Measurements from ENCODE around the gene OCLN. TPM values are rescaled to one million over a fixed set of nuclear protein-coding genes. Genes with fewer than 3 reads are reported as not detected.

OCLN gene
- total RNA-seq, 4 donors from 2014 or later: 74.9 to 112 (median 92.4) TPM

DNA sequence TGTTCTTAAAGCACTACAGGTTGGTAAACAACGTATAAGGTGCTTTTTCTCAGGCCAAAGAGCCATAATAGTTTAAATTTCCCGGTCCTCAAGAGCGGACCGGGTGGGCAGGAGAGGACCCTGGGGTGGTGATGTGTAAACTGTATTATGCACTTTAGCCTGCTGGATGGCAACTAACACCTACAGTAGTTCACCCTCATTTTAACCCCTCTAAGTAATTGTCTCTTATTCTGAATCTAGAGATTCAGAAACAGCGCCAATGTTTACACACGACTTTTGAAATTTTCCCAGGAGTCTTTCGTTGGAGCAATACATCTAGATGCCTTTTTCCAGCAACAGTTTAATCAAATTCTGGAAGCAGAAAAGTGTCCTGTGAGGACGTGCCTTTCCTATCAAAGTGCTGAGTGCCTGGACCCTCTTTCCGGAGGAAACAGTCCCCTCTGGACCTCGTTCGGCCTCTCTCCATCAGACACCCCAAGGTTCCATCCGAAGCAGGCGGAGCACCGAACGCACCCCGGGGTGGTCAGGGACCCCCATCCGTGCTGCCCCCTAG, 676 bp upstream of the OCLN start:
- TF ChIP-seq POLR2AphosphoS5 (IDR thresholded peaks at IDR 0.05) (no peak), POLR2A (IDR thresholded peaks at IDR 0.05) (no peak), EP300 (IDR thresholded peaks at IDR 0.05; ENCODE audit: low read depth) (no peak)
- TF ChIP-seq, protein P1, sequence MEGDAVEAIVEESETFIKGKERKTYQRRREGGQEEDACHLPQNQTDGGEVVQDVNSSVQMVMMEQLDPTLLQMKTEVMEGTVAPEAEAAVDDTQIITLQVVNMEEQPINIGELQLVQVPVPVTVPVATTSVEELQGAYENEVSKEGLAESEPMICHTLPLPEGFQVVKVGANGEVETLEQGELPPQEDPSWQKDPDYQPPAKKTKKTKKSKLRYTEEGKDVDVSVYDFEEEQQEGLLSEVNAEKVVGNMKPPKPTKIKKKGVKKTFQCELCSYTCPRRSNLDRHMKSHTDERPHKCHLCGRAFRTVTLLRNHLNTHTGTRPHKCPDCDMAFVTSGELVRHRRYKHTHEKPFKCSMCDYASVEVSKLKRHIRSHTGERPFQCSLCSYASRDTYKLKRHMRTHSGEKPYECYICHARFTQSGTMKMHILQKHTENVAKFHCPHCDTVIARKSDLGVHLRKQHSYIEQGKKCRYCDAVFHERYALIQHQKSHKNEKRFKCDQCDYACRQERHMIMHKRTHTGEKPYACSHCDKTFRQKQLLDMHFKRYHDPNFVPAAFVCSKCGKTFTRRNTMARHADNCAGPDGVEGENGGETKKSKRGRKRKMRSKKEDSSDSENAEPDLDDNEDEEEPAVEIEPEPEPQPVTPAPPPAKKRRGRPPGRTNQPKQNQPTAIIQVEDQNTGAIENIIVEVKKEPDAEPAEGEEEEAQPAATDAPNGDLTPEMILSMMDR (IDR thresholded peaks at IDR 0.05): no peak
- intact Hi-C loops (cut with DNase I; ENCODE audit: low total_unique reads): no loop called here
- no peaks in the 10 kb centered on the region for H3K9me3 ChIP-seq
- peaks cover 0 to 40% (median 11%) of the 10 kb centered on the region in 4 donors for H3K4me1 ChIP-seq
- peak overlapping the region; percentile 60 to 66 (median 65) for H3K4me3 ChIP-seq
- H3K27me3 ChIP-seq: peaks cover 40% of the 10 kb centered on the region
- WGBS, 2 donors (ENCODE audit: low coverage in 1 of 2): 12 to 40% methylated on average over 4 to 17 of the region's 17 CpGs
- no peak for DNase-seq
- H3K27ac ChIP-seq: peak overlapping the region; percentile 86 to 92 (median 88)
- H3K36me3 ChIP-seq: no peaks in the 10 kb centered on the region
- in situ Hi-C loops (cut with MboI; ENCODE audit: low pct_ligation_motif_present in 1 of 4, low pct_unique_long_range_greater_than_20kb in 1 of 4, low sequenced_read_pairs in 3 of 4): no loop called here

DNA sequence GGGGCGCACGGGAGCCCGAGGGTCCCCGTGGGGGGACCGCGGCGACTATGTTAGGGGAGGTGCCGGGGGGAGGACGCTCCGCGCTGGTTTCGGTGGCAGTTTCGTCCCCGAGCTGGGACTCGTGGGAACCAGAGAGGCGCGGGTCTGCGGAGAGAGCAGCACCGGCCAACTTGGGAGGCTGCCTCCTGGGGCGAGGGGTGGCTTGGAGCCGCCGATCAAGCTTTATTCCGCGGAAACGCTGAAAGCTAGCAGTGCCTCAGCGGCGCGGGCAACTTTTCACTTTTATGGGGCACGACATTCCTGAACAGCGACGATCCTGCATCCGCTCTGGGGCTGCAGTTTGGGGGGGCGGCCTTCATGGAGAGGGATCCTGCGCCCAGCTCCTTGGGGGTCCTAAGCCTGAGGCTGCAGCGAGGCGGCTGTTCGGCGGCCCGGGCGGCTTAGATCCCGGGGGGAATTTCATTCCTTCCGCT, 369 bp downstream of the OCLN start:
- H3K27me3 ChIP-seq: peaks cover 40% of the 10 kb centered on the region
- H3K9me3 ChIP-seq: no peaks in the 10 kb centered on the region
- 0% methylated on average over 33 of the region's 42 CpGs; no CpG with 5 or more reads in 1 of the 2 donors for WGBS, 2 donors (ENCODE audit: low coverage in 1 of 2)
- H3K4me3 ChIP-seq: peak overlapping the region; percentile 60 to 66 (median 65)
- intact Hi-C loops (cut with DNase I; ENCODE audit: low total_unique reads) (no loop called here), in situ Hi-C loops (cut with MboI; ENCODE audit: low pct_ligation_motif_present in 1 of 4, low pct_unique_long_range_greater_than_20kb in 1 of 4, low sequenced_read_pairs in 3 of 4) (no loop called here)
- H3K27ac ChIP-seq: peak overlapping the region; percentile 86 to 92 (median 88)
- peaks cover 0 to 40% (median 11%) of the 10 kb centered on the region in 4 donors for H3K4me1 ChIP-seq
- H3K36me3 ChIP-seq: no peaks in the 10 kb centered on the region
- TF ChIP-seq POLR2A (IDR thresholded peaks at IDR 0.05) (peak; percentile 59), EP300 (IDR thresholded peaks at IDR 0.05; ENCODE audit: low read depth) (no peak)
- no peak for DNase-seq

DNA sequence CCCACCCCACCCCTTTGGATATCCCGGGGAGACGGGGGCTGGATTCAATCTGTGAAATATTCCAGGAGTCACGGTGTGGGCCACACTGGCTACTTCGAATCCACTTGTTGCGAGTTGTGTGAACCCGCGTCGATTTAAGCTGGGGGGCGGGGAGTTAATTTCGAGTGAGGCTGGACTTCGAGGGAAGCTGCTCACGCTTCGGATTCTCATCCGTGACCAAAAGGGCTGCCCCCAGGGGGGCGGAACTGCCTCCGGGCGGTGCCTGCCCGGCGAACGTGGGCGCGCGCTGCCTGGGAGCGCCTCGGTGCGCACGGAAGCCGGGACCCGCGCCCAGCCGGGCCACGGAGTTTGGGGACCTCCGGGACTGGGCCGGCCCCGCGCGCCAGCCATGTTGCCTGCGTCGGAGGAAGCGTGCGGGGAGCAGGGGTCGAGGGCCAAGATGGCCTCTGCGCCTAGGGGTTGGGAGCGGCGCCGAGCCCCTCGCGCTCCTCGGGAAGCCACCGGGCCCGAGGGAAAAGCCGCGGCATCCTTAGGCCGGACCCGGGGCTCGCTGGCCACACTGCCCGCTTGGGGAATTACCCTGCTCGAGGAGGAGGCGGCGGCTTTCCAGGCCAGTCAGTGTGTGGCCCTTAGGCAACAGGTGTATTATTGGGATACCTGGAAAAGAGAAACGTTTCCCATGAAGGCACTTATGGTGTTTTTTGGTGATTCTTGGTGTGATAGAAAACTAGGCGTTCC, 975 bp downstream of the OCLN start:
- intact Hi-C loops (cut with DNase I; ENCODE audit: low total_unique reads) (no loop called here), in situ Hi-C loops (cut with MboI; ENCODE audit: low pct_ligation_motif_present in 1 of 4, low pct_unique_long_range_greater_than_20kb in 1 of 4, low sequenced_read_pairs in 3 of 4) (no loop called here)
- WGBS, 2 donors (ENCODE audit: low coverage in 1 of 2): 1 to 10% methylated on average over 2 to 48 of the region's 62 CpGs

DNA sequence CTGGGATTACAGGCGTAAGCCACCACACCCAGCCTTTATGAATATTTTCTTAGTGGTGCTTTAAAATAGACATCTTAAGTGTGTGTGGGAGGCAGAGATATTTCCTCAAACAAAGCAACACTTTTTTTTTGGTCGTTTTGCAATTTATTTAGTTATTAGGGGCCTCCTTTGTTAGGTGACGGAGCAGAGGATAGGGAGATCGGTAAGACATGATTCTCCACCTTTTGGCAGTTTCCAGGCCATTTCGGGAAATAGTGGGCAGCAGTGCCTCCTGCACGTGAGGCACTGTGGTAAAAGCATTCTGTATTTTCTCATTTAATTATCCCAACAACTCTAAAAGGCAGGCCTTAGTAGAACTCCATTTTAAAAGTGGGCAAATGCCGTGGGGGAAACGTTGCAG, 1.9 kb downstream of the OCLN start:
- TF ChIP-seq POLR2A (IDR thresholded peaks at IDR 0.05) (no peak), POLR2AphosphoS5 (IDR thresholded peaks at IDR 0.05) (no peak), EP300 (IDR thresholded peaks at IDR 0.05; ENCODE audit: low read depth) (no peak)
- TF ChIP-seq, protein P1 (IDR thresholded peaks at IDR 0.05): no peak
- peak overlapping the region in 3 of 4 donors; percentile 60 to 65 (median 65) for H3K4me3 ChIP-seq
- H3K27ac ChIP-seq: peak overlapping the region; percentile 86 to 92 (median 88)
- WGBS, 2 donors (ENCODE audit: low coverage in 1 of 2): 61 to 70% methylated on average over 6 to 8 of the region's 8 CpGs
- H3K9me3 ChIP-seq: no peaks in the 10 kb centered on the region
- peaks cover 0 to 46% (median 11%) of the 10 kb centered on the region in 4 donors for H3K4me1 ChIP-seq
- no peak for DNase-seq
- H3K27me3 ChIP-seq: peaks cover 40% of the 10 kb centered on the region
- in situ Hi-C loops (cut with MboI; ENCODE audit: low pct_ligation_motif_present in 1 of 4, low pct_unique_long_range_greater_than_20kb in 1 of 4, low sequenced_read_pairs in 3 of 4) (no loop called here), intact Hi-C loops (cut with DNase I; ENCODE audit: low total_unique reads) (no loop called here)
- no peaks in the 10 kb centered on the region for H3K36me3 ChIP-seq

More for the DNA sequence above, 975 bp downstream of the OCLN start:
- no peaks in the 10 kb centered on the region for H3K9me3 ChIP-seq
- H3K4me3 ChIP-seq: peak overlapping the region; percentile 60 to 66 (median 65)
- peaks cover 0 to 40% (median 11%) of the 10 kb centered on the region in 4 donors for H3K4me1 ChIP-seq
- TF ChIP-seq POLR2A (IDR thresholded peaks at IDR 0.05): no peak
- TF ChIP-seq EP300 (IDR thresholded peaks at IDR 0.05; ENCODE audit: low read depth): no peak
- TF ChIP-seq, protein P1 (IDR thresholded peaks at IDR 0.05): no peak
- TF ChIP-seq POLR2AphosphoS5 (IDR thresholded peaks at IDR 0.05): no peak
- peak overlapping the region; percentile 86 to 92 (median 88) for H3K27ac ChIP-seq
- DNase-seq: peak; percentile 50
- H3K36me3 ChIP-seq: no peaks in the 10 kb centered on the region
- H3K27me3 ChIP-seq: peaks cover 40% of the 10 kb centered on the region
